Coronary artery (tissue), 2 donors: ENCODE measurements around the gene CACNA1B.

Experiments used
- DNase-seq: peaks from one replicate; pipeline ENCODE4 v3.0.0-alpha.2; 2017; ENCODE audit warnings: low spot score
- H3K27ac ChIP-seq, 2 donors: fragments of 200-600 bp; sonication (generic); one replicate each; pipeline ENCODE4 v1.5.1; 2016 to 2019
- H3K4me3 ChIP-seq: fragments of 200-600 bp; sonication (generic); 2 replicates; pipeline ENCODE4 v1.5.1; 2016; ENCODE audit warnings: mild to moderate bottlenecking, moderate library complexity
- CTCF ChIP-seq: fragments of 200-600 bp; sonication (generic); IDR thresholded peaks from one replicate; pipeline ENCODE4 v1.5.1; 2019; ENCODE audit warnings: antibody characterized with exemption

The CACNA1B gene

GRCh38 chr9:138067613-138068367 lies 190.2 kb downstream of the CACNA1B start:
- no peak for TF ChIP-seq CTCF
- DNase-seq: peak; percentile 33
- Histone ChIP-seq H3K4me3 (no peak overlapping the region), H3K27ac (no peak overlapping the region)

DNA sequence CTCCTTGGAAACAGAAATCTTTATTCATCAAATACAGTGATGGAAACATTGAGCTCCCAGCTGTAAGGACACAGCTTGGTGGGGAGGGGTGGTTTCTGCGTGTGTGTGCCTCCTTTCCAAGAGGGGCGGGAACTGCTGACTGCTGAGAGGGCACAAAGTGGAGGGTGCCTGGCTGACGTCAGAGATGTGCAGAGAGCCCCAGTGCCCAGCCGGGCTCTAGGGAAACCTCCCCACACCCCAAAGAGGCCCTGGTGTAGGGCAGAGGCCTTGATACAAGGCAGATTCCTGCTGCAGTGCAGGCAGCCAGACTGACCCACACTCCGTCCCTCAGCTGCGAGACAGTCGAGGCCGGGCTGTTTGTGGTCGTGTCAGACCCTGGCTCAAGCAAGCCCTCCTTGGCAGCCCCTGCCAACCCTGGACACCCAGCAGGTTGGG lies 191.0 kb downstream of the CACNA1B start:
- Histone ChIP-seq H3K4me3 (no peak overlapping the region), H3K27ac (no peak overlapping the region)
- peak; percentile 71 for DNase-seq
- TF ChIP-seq CTCF: no peak

DNA sequence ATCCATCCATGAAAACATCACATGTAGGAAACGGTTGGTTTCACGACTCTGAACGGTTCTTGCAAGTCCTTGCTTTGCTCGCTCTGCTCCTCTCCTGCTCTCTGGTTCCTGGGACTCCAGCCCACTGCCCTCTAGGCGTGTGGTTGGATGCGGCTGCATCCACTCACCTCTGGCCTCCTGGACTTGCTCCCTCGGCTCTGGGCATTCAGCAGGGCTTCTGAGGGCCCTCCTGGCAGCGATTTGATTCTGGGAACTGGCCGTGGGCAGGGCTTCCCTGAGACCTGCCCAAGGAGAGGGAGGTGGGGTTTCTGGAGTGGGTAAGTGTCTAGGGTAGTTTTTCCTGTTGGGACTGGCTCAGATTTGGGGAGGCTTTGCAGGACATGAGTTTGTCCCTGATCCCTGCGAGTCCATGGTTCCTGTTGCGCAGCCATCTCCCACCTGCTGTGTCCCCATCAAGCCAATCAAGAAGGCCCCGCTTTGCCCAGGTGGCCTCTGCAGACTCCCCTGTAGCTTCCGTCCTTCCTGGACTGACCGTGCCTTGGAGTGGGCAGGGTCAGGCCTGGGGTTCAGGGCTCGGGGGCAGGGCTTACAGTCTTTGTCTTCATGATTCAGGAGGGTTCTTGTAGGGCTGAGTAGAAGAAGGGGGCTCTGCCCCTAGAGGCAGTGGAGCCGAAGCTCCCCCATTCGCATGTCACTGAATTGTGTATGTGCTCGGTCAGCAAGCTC lies 192.3 kb downstream of the CACNA1B start:
- DNase-seq: peak; percentile 50
- Histone ChIP-seq H3K27ac (no peak overlapping the region), H3K4me3 (no peak overlapping the region)
- TF ChIP-seq CTCF: no peak

DNA sequence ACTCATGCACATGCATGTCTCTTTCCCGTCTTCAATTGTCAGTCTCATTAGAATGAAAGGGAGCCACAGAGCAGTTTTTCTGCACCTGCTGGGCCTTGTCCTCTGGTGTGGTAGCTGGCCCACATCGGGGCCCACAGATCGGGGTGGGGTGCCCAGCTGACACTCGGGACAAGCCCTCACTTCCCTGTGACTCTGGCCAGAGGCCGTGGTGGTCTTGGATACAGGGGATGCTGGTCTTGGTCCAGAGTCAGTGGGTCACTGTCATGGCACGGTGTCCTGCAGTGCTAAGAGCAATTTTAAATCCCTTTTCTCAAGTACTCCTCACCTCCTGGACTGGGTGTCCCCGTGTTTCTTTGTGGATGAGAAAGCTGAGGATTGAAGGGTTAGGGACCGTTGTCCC lies 193.2 kb downstream of the CACNA1B start:
- TF ChIP-seq CTCF: no peak
- H3K4me3 ChIP-seq: no peak overlapping the region
- no peak for DNase-seq
- H3K27ac ChIP-seq: no peak overlapping the region

DNA sequence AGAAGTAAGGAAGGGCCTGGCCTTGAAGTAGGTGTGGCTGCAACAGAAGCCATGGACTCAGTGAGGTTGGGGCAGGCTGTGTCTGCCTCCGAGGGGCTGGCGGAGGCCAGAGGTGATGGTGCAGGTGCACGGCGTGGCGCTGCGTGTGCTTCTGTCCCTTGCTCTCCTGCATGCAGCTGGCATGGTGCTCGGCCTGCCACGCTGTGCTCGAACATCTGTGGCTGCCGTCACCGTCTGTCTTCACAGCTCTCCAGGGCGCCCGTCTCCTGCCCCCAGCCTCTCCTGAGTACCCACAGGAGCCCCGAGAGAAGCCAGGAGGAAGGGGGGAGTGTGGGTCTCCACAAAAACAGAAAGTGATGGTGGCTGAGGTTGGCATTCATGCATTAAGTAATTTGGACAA lies 193.7 kb downstream of the CACNA1B start:
- peak; percentile 55 for DNase-seq
- TF ChIP-seq CTCF: no peak
- H3K27ac ChIP-seq: no peak overlapping the region

DNA sequence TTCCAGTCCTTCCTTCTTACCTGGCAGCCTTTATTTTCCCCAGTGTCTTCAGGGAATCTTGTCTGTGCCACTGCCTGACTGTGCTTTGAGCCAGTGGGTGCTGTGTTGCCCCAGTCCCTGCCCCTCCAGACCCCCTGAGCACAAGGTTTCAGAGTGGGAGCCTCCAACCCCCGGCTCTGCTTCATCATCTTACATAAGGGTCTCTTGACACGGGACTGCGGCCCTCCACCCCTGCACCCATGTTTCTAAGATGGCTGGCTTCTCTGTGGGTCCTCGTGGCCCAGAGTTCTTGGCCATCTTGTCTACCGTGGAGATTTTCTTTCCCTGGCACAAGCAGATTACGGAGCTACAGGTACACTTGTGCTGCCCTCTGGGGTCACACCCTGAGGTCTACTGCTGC lies 194.1 kb downstream of the CACNA1B start:
- Histone ChIP-seq H3K4me3 (no peak overlapping the region), H3K27ac (no peak overlapping the region)
- no peak for TF ChIP-seq CTCF
- DNase-seq: no peak

More for the DNA sequence above, 193.7 kb downstream of the CACNA1B start:
- no peak overlapping the region for H3K4me3 ChIP-seq
